HepG2 (cell line): ENCODE results near the gene MRM3. TPM values are rescaled to one million over a fixed set of nuclear protein-coding genes. Genes with fewer than 3 reads are reported as not detected.

Experiments
- ATAC-seq: fragments of 200-7000 bp; cut with Tn5 transposase; 3 replicates; pipeline ENCODE4 v1.9.1; 2020; ENCODE audit warnings: mild to moderate bottlenecking, moderate library complexity
- BruUV-seq: library from RNA; stranded (reverse); fragments of 400-500 nt; replicated peaks from 2 replicates; lab custom pipeline; 2021; lab: Mats Ljungman, UMichigan
- CTCF ChIA-PET: fragments of 300-600 bp; formaldehyde crosslinking; extraction: SDS; loops from one replicate; lab custom pipeline; 2021; ENCODE audit warnings: low total read pairs, inconsistent platforms, low intra/inter-chr PET ratio; lab: Yijun Ruan, JAX
- POLR2A ChIA-PET: fragments of 350-600 bp; sonication (Branson Sonifier 250); formaldehyde crosslinking; loops from one replicate; lab custom pipeline; 2020; ENCODE audit warnings: antibody characterized with exemption, inconsistent platforms; lab: Yijun Ruan, JAX
- DNase-seq: peaks from one replicate; pipeline ENCODE4 v3.0.0-alpha.2; 2015; ENCODE audit warnings: low spot score
- FAIRE-seq: peaks from 3 replicates; lab custom pipeline; 2011; peaks lifted over from hg19 to GRCh38; lab: Jason Lieb, UNC
- H2AFZ ChIP-seq: one replicate; pipeline ENCODE4 v1.6.1; 2011; ENCODE audit warnings: low read length, inconsistent platforms
- H3K27ac ChIP-seq: fragments of 300-600 bp; 3 replicates; pipeline ENCODE4 v1.8.0; 2011; ENCODE audit warnings: mixed run types, mild to moderate bottlenecking, mixed read lengths, low read length, inconsistent platforms; ENCODE audit not compliant: insufficient read depth; ENCODE audit errors: extremely low read length
- H3K27me3 ChIP-seq, 2 experiments: fragments of 200-600 bp in 1 of 2; 2 replicates in 1 of 2; 3 replicates in 1 of 2; pipeline versions ENCODE4 v1.6.0 to v1.8.0; 2011; ENCODE audit warnings: low read length in 2 of 2, mild to moderate bottlenecking in 2 of 2, moderate library complexity in 2 of 2, inconsistent platforms in 1 of 2; ENCODE audit not compliant: insufficient read depth in 2 of 2, control insufficient read depth in 1 of 2
- H3K36me3 ChIP-seq, 2 experiments: fragments of 200-600 bp in 1 of 2; replicated peaks in 1 of 2; 2 replicates in 1 of 2; 3 replicates in 1 of 2; pipeline versions ENCODE4 v1.5.1 to v1.8.0; 2011; ENCODE audit warnings: low read length in 2 of 2, inconsistent platforms in 1 of 2; ENCODE audit not compliant: insufficient read depth in 2 of 2, control insufficient read depth in 1 of 2
- H3K4me1 ChIP-seq: 2 replicates; pipeline ENCODE4 v1.5.1; 2012; ENCODE audit warnings: low read length, inconsistent platforms; ENCODE audit not compliant: insufficient read depth
- H3K4me2 ChIP-seq: 2 replicates; pipeline ENCODE4 v1.6.0; 2011; ENCODE audit warnings: low read depth, low read length, inconsistent platforms
- H3K4me3 ChIP-seq, 3 experiments: fragments of 200-600 bp in 1 of 3; sonication (generic), shearing (Covaris generic) in 1 of 3; replicated peaks in 1 of 3; 2 replicates each; pipeline ENCODE4 v1.5.1; 2011 to 2016; ENCODE audit warnings: low read length in 3 of 3, inconsistent platforms in 2 of 3, low read depth in 2 of 3, mild to moderate bottlenecking in 2 of 3, control low read depth in 1 of 3, mixed read lengths in 1 of 3; ENCODE audit not compliant: insufficient read depth in 1 of 3
- H3K79me2 ChIP-seq: one replicate; pipeline ENCODE4 v1.6.1; 2011; ENCODE audit warnings: low read length, inconsistent platforms; ENCODE audit not compliant: insufficient read depth
- H3K9ac ChIP-seq: 2 replicates; pipeline ENCODE4 v1.6.0; 2011; ENCODE audit warnings: mild to moderate bottlenecking, low read depth, low read length, inconsistent platforms; ENCODE audit not compliant: insufficient read depth
- H3K9me3 ChIP-seq: 2 replicates; pipeline ENCODE4 v1.5.1; 2012; ENCODE audit warnings: mild to moderate bottlenecking, low read length
- H4K20me1 ChIP-seq: 2 replicates; pipeline ENCODE4 v1.6.0; 2011; ENCODE audit warnings: inconsistent platforms, mild to moderate bottlenecking, low read length, moderate library complexity; ENCODE audit not compliant: insufficient read depth
- CBFB ChIP-seq: sonication (generic); formaldehyde crosslinking; IDR thresholded peaks from 2 replicates; pipeline ENCODE4 v1.4.0; 2020; ENCODE audit warnings: missing genetic modification reagents
- HOXD1 ChIP-seq: sonication (generic); formaldehyde crosslinking; IDR thresholded peaks from 2 replicates; pipeline ENCODE4 v1.5.0; 2020; ENCODE audit warnings: missing genetic modification reagents
- IRX3 ChIP-seq: sonication (generic); formaldehyde crosslinking; IDR thresholded peaks from 2 replicates; pipeline ENCODE4 v1.8.1; 2023; ENCODE audit warnings: mild to moderate bottlenecking, low read depth, missing genetic modification reagents, borderline replicate concordance
- MAFF ChIP-seq: IDR thresholded peaks from 2 replicates; pipeline ENCODE4 v1.6.1; 2011; ENCODE audit warnings: low read depth, low read length, improper control_type of control experiment
- MAFK ChIP-seq, 2 experiments: IDR thresholded peaks in 1 of 2; conservative IDR thresholded peaks in 1 of 2; 2 replicates each; pipeline ENCODE4 v1.6.1; 2011; ENCODE audit warnings: improper control_type of control experiment in 2 of 2, low read length in 2 of 2
- MBNL3 ChIP-seq: fragments of 250-450 bp; sonication (Bioruptor Pico); conservative IDR thresholded peaks from 2 replicates; pipeline ENCODE4 v1.8.0; 2022; ENCODE audit warnings: mild to moderate bottlenecking, inconsistent platforms
- NRL ChIP-seq: sonication (generic); formaldehyde crosslinking; IDR thresholded peaks from 2 replicates; pipeline ENCODE4 v1.5.0; 2020; ENCODE audit warnings: missing genetic modification reagents, mild to moderate bottlenecking, moderate library complexity, borderline replicate concordance
- REXO4 ChIP-seq: sonication (generic); formaldehyde crosslinking; IDR thresholded peaks from 2 replicates; pipeline ENCODE4 v1.8.0; 2022; ENCODE audit warnings: missing genetic modification reagents, mild to moderate bottlenecking, borderline replicate concordance
- RNF2 ChIP-seq: fragments of 450-650 bp; conservative IDR thresholded peaks from 2 replicates; pipeline ENCODE4 v1.6.1; 2016; ENCODE audit warnings: low read depth
- SAFB2 ChIP-seq: sonication (generic); formaldehyde crosslinking; IDR thresholded peaks from 2 replicates; pipeline ENCODE4 v1.5.1; 2020; ENCODE audit warnings: missing genetic modification reagents, low read depth, mild to moderate bottlenecking, borderline replicate concordance
- ZFP36L1 ChIP-seq: sonication (generic); formaldehyde crosslinking; IDR thresholded peaks from 2 replicates; pipeline ENCODE4 v1.8.0; 2022; ENCODE audit warnings: mild to moderate bottlenecking, missing genetic modification reagents, moderate library complexity
- ZNF10 ChIP-seq: sonication (generic); formaldehyde crosslinking; IDR thresholded peaks from 2 replicates; pipeline ENCODE4 v1.4.0; 2020; ENCODE audit warnings: mild to moderate bottlenecking, low read depth, missing genetic modification reagents, borderline replicate concordance
- ZNF225 ChIP-seq: sonication (generic); formaldehyde crosslinking; IDR thresholded peaks from 2 replicates; pipeline ENCODE4 v1.4.0; 2020; ENCODE audit warnings: mild to moderate bottlenecking, missing genetic modification reagents
- ZNF367 ChIP-seq: sonication (generic); formaldehyde crosslinking; IDR thresholded peaks from 2 replicates; pipeline ENCODE4 v1.4.0; 2020; ENCODE audit warnings: missing genetic modification reagents, borderline replicate concordance
- ZNF629 ChIP-seq: sonication (generic); formaldehyde crosslinking; conservative IDR thresholded peaks from 2 replicates; pipeline ENCODE4 v1.5.0; 2020; ENCODE audit warnings: missing genetic modification reagents
- WGBS: methylation state at CpG from one replicate; pipeline ENCODE4 v1.1.6; 2017; ENCODE audit warnings: low lambda C conversion rate; 5-methylcytosine and 5-hydroxymethylcytosine counted together
- in situ Hi-C: cut with HindIII; loops from 2 replicates; pipeline ENCODE4 v1.10.0; 2017; ENCODE audit warnings: low pct_unique_long_range_greater_than_20kb; ENCODE audit not compliant: extremely low pct_ligation_motif_present
- intact Hi-C: fragments of 100-400 bp; cut with micrococcal nuclease; formaldehyde crosslinking; loops from one replicate; pipeline ENCODE4 v1.10.0; 2022; ENCODE audit not compliant: unreplicated experiment
- polyA plus RNA-seq, 8 experiments: library from polyadenylated mRNA; depleted of rRNA in 3 of 8; stranded (reverse) in 7 of 8; unstranded in 1 of 8; fragments of >200 nt; fragmentation: Illumina TruSeq in 4 of 8; extraction: Trizol in 4 of 8; gene quantifications; 2 replicates each; pipeline versions ENCODE4 v1.2.1 to v1.2.3, GENCODE V29; 2011 to 2016; ENCODE audit warnings: low read depth in 4 of 8, missing spikeins in 1 of 8, mixed read lengths in 1 of 8; ENCODE audit not compliant: insufficient read depth in 1 of 8
- total RNA-seq, 5 experiments: library from RNA; depleted of rRNA; stranded (reverse); fragments of >200 nt; fragmentation: Illumina TruSeq; extraction: Trizol; gene quantifications; 2 replicates each; pipeline ENCODE4 v1.2.3, GENCODE V29; 2016; ENCODE audit warnings: low read depth in 1 of 5
- TF ChIP-seq, protein P1 (sequence below): IDR thresholded peaks from 2 replicates; pipeline ENCODE4 v1.6.1; 2012; ENCODE audit warnings: inconsistent platforms
- TF ChIP-seq, protein P2 (sequence below): sonication (generic); formaldehyde crosslinking; IDR thresholded peaks from 2 replicates; pipeline ENCODE4 v1.8.0; 2022; ENCODE audit warnings: low read depth, missing genetic modification reagents

The MRM3 gene
- total and polyA plus RNA-seq, 2 of the 13 experiments (the other 11 are each of a cell fraction or from before 2014, with no cell fraction given): 12.3 to 25.5 TPM

DNA sequence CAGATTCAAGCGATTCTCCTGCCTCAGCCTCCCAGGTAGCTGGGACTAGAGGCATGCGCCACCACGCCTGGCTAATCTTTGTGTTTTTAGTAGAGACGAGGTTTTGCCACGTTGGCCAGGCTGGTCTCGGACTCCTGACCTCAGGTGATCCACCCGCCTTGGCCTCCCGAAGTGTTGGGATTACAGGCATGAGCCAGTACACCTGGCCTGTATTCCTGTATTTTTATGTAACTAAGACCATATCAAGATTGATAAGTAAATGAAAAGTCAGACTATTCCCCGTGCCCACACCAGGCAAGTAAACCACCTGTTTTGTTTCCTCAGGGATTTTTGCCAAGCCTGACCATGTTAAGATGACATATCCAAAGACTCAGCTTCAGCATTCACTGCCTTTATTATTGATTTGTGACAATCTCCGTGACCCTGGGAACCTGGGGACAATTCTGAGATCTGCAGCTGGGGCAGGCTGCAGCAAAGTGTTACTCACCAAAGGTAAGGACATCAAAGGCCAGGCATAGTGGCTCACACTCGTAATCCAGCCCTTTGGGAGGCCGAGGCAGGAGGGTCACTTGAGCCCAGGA, 5.6 kb downstream of the MRM3 start:
- ATAC-seq: no peak
- 97% methylated on average over 10 of the region's 12 CpGs for WGBS
- POLR2A ChIA-PET: no interaction called here

DNA sequence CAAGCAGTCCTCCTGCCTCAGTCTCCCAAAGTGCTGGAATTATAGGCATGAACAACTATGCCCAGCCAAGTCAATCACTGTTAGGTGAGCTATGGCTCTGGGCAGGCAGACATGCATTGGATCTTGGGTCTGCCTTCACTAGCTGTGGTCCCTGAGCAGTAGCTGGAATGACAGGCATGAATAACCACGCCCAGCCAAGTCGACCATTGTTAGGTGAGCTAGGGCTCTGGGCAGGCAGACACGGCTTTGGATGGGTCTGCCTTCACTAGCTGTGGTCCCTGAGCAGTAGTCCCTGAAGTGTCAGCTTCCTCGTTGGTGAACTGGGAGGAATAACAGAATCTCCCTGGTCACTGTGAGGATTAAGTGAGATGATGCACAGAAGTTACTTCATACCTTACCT, 6.4 kb downstream of the MRM3 start:
- H3K4me3 ChIP-seq: no peak overlapping the region
- H3K79me2 ChIP-seq: peaks cover 14% of the 10 kb centered on the region
- intact Hi-C loops: no loop called here
- ChIA-PET POLR2A (no interaction called here), CTCF (no interaction called here)
- no TSS peak for BruUV-seq
- H3K4me1 ChIP-seq: peaks cover 13% of the 10 kb centered on the region
- WGBS: 94% methylated on average over 4 of the region's 4 CpGs
- no peaks in the 10 kb centered on the region for H3K9me3 ChIP-seq
- DNase-seq (no peak), ATAC-seq (no peak), FAIRE-seq (no peak)
- no peak overlapping the region for H3K9ac ChIP-seq
- H4K20me1 ChIP-seq: no peaks in the 10 kb centered on the region
- H3K36me3 ChIP-seq: peaks cover 18 to 55% of the 10 kb centered on the region in 2 experiments; a peak in 4 of 5 replicates
- no peaks in the 10 kb centered on the region for H3K27me3 ChIP-seq
- H3K4me2 ChIP-seq: no peak overlapping the region
- H2AFZ ChIP-seq: no peak overlapping the region
- TF ChIP-seq REXO4 (CRISPR knock-in tag) (no peak), IRX3 (no peak), SAFB2 (no peak), ZFP36L1 (CRISPR knock-in tag) (no peak), NRL (no peak), MAFF (no peak), ZNF629 (CRISPR knock-in tag) (no peak), MAFK (conservative IDR thresholded peaks at IDR 0.05 in 1 of 2, IDR thresholded peaks at IDR 0.05 in 1 of 2; ENCODE audit: low read length in 2 of 2) (no peak), HOXD1 (CRISPR knock-in tag) (no peak), MBNL3 (CRISPR knock-in tag) (no peak), RNF2 (no peak), ZNF367 (CRISPR knock-in tag) (no peak), CBFB (CRISPR knock-in tag) (no peak)
- TF ChIP-seq, protein P1, sequence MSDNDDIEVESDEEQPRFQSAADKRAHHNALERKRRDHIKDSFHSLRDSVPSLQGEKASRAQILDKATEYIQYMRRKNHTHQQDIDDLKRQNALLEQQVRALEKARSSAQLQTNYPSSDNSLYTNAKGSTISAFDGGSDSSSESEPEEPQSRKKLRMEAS: no peak
- no peak overlapping the region for H3K27ac ChIP-seq
- in situ Hi-C loops: no loop called here

More for the DNA sequence above, 5.6 kb downstream of the MRM3 start:
- H3K27ac ChIP-seq: no peak overlapping the region
- no peak overlapping the region for H3K4me3 ChIP-seq
- H3K27me3 ChIP-seq: no peaks in the 10 kb centered on the region; a peak in 1 of 5 replicates
- no peaks in the 10 kb centered on the region for H4K20me1 ChIP-seq
- no peak overlapping the region for H3K9ac ChIP-seq
- FAIRE-seq: no peak
- no peak overlapping the region for H2AFZ ChIP-seq
- in situ Hi-C loops: no loop called here
- peaks cover 22% of the 10 kb centered on the region for H3K79me2 ChIP-seq
- CTCF ChIA-PET: no interaction called here
- DNase-seq: no peak
- H3K36me3 ChIP-seq: peaks cover 17 to 55% of the 10 kb centered on the region in 2 experiments; a peak in 4 of 5 replicates
- no peaks in the 10 kb centered on the region for H3K9me3 ChIP-seq
- TF ChIP-seq ZNF225 (CRISPR knock-in tag) (no peak), ZFP36L1 (CRISPR knock-in tag) (no peak), ZNF10 (CRISPR knock-in tag) (no peak)
- TF ChIP-seq, protein P2, sequence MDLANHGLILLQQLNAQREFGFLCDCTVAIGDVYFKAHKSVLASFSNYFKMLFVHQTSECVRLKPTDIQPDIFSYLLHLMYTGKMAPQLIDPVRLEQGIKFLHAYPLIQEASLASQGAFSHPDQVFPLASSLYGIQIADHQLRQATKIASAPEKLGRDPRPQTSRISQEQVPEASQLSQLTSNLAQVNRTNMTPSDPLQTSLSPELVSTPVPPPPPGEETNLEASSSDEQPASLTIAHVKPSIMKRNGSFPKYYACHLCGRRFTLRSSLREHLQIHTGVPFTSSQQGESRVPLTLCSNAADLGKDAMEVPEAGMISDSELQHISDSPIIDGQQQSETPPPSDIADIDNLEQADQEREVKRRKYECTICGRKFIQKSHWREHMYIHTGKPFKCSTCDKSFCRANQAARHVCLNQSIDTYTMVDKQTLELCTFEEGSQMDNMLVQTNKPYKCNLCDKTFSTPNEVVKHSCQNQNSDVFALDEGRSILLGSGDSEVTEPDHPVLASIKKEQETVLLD (CRISPR knock-in tag): no peak
- peaks cover 19% of the 10 kb centered on the region for H3K4me1 ChIP-seq
- no TSS peak for BruUV-seq
- H3K4me2 ChIP-seq: no peak overlapping the region
- intact Hi-C loops: no loop called here
